GM21447 (cell line): Measurements from ENCODE around the gene SH3TC2.

Source experiments
- ATAC-seq: cut with Tn5 transposase; IDR thresholded peaks from one replicate; pipeline ENCODE4 v1.9.1; 2021; ENCODE audit not compliant: unreplicated experiment

Gene SH3TC2

DNA sequence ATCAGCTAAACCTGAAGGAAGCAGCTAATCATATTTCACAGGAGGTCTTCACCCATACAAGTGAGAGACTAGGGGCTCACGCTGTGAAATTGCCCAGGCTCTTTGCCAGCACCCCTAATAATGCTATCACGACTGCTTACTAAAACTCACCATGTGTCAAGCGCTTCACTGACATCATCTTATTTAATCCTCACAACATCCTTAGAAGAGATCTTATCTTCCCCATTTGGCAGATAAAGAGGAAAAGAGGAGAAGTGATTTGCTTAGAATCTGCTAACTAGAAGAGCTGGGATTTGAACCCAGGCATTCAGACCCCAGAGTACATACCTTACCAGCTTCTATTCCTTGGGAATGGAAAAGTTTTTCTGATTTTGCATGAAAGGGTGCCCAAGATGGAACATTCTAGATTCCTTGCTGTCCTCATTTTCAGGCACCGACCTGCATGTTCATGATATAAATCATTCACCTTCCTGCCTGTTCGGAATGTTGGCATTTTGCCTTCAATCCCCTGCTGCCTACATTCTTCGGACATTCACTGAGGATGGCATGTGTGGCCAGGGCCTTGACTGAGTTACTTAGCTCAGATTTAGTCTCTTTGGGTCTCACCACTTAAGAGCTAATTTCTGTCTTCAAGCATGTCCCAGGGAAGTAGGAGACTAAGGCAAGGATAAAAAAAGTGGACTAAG is 88.1 kb downstream of the SH3TC2 start:
- ATAC-seq = no peak

DNA sequence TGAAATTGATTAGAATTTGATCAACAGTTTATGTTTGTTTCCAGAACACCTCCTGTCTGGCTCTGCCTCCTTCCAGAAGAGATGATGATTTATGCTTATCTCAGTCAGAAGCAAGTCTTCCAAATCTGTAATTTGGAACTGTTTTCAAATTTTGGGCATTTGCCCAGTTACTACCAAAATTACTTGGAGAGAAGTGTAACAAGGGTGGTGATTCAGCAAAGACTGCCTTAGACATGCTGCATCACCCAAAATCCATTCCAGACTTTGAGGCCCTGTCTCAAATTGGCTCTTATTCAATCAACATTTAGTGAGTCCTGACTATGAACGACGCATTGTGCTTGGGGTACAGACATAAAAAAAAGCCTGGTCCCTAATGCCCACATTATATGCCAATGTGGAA is 89.4 kb downstream of the SH3TC2 start:
- ATAC-seq = no peak

DNA sequence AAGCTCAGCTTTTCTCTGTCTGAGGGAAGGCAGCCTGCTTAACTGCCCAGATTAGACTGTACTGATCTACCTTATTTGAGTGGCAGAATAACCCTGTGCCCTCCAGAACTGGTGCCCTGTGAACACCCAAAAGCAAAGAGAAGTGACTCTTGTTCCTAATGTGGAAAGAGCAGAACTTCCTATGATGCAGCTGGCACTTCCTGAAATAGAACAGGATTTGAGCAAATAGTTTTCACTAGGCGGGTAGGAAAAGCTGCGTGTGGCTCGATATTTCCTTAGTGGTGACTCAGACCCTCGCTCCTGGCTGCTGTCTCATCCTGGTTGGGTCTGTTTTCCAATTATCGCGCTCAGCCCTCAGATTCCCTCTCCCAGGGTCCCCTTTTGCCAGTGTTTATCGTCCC is 89.9 kb downstream of the SH3TC2 start:
- no peak for ATAC-seq

DNA sequence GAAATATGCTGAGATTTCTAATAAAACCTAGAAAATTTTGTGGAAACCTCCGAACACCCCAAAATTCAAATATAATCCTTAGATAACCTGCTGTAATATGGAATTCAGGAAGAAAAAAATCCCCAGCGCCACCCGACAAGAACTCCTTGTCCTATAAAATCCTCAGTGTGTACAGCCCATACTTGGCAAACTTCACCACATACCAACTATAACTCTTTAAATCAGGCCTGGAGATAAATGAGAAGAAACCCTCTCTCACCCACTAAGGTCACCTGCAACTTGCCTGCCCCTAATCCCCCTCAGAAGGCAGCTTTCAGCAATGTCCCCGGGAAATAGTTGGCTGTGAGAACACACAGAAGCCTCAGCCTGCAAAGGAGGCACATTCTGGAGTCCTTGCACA is 90.5 kb downstream of the SH3TC2 start:
- ATAC-seq = no peak

DNA sequence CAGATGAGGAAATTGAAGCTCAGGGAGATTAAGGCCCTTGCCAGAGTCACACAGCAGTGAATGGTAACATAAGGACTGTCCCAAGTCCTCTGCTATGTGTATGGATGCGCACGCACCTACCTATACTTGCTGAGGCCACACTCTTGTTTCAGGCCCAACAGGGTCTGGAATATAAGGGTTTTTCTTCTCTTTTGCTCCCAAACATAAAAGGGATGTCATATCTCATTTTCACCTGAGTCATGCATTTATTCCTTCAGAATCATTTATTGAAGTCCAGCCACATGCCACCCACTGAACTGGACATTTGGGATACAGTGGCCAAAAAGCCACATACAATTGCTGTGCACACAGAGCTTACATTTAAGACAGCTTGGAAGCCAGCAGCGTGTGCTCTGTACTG is 92.0 kb downstream of the SH3TC2 start:
- ATAC-seq = no peak

DNA sequence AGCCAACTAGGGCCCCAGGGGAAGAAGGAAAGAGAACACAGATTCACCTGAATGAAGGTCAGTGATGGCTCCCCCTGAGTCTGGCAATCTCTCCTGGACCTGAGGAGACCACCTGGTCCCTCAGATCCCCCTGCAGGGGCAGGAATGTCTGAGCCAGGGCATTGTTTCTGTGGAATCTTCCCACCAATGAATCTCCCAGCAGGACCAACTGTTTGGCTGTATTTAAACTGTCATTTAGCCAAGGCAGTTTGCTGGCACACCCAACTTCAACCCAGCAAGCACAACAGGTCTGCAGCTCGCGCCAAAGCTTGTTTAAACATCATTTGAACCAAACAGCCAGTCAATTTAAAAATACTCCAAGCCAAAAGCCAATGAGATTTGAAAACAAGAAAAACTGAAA is 92.6 kb downstream of the SH3TC2 start:
- no peak for ATAC-seq

DNA sequence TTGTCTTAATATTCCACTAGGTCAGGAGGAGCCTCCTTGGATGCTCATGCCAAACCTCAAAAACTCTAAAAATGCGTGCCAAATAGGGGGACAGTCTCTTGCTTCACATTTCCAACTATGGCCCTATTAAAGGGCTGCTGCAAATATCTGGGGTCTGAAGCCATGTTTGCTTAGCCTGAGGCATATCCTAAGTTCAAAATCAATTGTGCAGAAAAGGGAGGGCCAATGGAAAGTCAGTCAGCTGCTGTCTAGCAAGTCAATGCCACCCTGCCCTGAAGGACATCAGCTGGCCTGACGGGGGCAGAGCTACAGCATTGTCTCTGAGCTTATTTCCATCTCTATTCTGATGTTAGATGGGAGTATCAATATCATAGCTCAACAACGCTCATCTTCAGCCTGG is 93.6 kb downstream of the SH3TC2 start:
- no peak for ATAC-seq

DNA sequence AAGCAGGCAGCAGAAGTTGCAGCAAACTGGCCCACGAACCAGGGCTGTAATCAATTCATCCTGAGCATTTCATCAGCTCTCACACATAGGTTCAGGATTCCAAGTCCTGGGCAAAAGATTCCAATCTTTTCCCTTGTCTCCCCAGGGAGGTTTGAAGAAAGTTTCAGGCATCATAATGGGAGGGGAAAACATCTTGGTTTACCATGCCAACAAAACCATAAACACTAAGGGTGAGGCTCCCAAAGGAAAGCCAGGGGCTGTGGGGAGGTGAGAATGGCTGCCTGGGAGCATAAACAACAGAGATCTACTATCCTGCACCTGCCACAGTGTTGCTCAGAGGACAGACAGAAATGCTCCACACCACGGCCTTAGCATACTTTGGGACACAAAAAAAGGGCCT is 94.6 kb downstream of the SH3TC2 start:
- ATAC-seq = no peak

DNA sequence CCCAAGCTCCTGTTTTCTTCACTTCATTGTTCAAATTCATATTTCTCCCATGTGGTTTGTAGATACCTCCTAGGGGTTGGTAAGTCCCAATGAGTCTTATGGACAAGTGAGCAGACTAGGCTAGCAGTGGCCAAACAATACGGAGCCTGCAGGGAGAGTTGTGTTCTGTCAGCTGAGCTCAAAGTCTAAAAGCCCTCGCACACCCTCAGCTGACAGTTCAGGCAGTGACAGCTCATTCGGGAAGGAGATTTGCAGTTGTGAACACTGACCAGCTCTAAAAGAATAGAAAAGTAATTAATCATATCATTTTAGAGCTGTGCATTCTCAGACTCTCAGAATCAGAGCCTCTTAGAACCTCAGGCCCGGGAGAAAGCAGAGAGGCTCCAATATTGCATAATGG is 95.1 kb downstream of the SH3TC2 start:
- no peak for ATAC-seq

DNA sequence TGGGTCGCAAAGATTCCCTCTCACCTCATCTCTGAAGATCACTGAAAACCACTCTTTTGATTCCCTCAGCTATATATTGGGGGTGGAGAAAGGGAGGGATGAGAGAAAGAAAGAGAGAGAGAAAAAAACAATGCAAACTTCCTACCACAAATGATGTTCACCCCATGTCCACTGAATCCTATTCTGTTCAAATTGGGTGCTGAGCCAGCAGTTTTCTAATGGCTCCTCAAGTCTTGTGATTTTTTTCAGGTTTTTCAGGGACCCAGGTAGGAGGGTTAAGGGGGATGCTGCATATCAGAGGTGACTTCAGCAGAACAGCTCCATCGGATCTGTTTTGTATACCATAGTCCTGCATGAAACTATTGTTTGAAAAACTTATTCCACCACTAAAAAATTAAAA is 95.9 kb downstream of the SH3TC2 start:
- ATAC-seq = no peak

DNA sequence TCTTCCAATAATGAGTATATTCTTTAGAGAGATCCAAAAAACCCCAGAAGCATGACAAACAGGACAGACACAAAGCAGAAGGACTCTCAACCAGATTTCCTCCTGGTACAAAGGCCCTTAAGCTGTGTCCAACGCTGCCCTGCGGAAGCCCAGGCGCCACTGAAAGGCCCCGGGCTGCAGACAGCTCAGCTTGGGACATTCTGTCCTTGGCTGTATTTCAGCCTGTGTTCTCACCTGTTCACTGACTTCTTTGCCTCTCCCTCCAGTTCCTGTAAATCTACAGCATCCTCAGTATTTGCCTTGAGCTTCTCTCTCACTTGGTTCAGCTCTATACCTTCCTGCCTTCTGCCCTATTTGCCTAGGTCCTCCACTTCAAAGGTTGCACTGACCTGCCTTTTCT is 96.5 kb downstream of the SH3TC2 start:
- no peak for ATAC-seq

DNA sequence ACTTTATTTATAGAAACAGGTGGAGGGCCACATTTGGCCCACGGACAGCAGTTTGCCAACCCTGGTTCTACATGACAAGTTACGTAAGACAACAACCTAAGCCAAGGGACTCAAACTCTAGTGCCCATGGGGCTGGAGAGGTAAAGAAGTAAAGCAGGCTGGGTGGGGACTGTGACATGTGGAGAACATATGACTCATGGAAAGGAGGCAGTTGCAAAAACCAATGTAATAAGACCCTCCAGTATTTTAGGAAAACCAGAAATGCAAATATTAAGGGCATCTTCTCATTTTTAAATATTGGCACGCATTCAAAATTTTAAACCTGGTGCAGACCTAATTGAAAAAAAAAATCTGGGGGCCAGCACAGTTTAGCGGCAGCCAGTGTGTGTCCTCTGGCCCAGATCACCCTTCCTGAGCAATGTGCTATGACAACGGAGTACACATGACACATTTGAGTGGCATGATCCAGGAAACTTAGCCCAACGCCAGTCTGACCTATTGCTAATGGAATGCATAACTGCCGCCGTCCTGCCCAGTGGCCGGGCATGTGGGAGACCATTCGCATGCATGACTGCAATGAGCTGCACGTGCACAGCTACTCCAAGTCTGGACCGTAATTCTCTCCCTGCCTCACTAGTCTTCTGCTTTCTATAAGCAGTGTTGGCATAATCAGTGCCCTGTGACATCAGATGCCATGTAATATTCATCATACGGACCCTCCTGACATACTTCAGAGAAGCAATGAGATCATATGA is 97.2 kb downstream of the SH3TC2 start:
- no peak for ATAC-seq

DNA sequence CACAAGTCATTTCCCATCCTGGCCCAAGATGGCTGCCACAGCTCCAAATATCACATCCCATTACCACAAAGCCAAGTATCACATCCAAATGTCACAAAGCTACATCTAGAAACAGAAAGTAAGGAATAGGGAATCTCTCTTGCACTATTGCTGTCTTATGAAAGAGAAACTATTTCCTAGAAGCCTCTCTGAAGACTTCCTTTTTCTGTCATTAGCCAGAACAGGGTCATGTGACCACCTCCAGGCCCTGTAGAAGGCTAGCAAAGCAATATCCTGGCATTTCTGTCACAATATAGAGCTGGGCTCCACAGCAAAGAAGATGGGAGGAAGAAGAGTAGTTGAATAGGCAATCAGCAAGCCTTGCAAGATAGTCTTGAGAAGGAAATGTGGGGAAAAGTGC is 99.2 kb downstream of the SH3TC2 start:
- ATAC-seq = peak; percentile 65

DNA sequence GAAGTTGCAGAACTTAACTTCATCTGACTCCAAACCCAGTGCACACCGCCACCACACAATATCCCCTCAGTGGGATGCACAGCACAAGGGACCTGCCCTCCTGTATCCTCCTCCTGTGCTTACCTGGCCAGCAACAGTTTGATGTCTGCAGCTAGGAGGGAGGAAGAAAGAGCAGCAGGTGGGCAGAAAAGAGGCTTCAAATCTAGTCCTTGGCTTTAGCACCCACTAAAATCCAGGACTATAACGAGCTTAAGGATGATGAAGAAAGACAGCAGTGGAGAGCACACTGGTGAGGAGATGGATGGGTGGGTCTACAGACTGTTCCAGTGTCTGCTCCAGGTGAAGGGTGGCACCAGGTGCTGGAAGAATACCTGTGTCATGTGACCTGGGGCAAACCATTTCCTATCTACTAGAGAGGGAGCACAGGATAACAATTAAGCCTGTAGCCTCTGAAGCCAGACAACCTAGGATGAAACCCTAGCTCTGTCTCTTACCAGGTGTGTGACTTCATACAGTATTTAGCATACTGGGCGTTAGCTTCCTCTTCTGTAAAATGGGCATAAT is 100.0 kb downstream of the SH3TC2 start:
- ATAC-seq = no peak

DNA sequence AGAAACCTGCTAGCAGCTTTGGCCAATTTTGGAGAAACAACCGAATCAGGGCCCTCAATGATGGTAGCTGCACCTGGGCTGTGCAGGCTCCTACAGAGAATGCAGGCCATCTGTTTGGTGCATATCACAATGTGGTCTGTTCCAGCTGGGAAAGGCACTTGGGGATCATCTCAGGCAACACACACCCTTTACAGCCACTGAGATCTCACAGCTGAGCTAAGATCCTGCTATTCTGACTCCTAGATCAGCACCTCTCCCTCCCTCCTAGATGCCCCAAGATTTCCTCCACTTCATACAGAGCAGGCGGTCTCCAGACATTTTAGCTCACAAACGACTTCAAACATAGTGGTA is 100.7 kb downstream of the SH3TC2 start:
- ATAC-seq = no peak

DNA sequence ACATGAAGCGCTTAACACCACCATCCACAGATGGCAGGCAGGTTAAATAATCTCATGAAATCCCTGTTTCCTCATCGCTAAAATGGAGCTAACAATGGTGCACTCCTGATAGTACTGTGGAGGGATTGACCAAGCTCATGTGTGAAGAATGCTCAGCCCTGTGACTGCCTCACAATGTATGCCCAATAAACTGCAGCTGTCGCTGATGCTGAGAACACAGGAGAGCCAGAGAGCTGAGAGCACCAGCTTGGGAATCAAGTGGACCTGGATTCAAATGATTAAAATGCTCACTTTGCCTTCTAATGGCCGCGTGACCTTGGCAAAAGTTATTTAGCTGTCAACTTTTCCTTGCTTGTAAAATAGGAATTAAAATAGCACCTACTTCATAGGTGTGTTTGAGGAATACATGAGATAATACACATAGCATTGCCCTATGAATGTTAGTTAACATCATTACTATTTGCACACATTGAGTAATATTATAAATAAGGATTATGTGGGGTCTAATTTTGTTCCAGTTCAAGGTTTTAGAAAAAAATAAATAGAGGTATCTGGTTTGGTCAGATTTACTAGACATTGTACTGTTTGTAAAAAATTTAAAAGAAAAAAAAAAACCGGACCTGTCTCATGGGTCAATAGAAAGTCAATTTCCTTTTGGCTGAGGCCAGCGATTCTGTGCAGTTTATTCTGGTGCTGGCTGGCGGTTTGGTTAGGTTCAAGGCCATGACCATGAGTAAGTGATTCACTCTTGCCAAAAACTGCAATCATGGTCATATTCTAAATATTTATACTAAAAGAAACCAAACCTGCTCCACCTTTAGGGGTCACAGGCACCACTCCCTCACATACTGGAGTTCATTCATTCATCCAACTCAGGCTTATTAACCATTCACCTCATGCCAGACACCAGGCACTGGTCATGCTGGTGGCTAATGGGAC is 101.3 kb downstream of the SH3TC2 start:
- no peak for ATAC-seq

DNA sequence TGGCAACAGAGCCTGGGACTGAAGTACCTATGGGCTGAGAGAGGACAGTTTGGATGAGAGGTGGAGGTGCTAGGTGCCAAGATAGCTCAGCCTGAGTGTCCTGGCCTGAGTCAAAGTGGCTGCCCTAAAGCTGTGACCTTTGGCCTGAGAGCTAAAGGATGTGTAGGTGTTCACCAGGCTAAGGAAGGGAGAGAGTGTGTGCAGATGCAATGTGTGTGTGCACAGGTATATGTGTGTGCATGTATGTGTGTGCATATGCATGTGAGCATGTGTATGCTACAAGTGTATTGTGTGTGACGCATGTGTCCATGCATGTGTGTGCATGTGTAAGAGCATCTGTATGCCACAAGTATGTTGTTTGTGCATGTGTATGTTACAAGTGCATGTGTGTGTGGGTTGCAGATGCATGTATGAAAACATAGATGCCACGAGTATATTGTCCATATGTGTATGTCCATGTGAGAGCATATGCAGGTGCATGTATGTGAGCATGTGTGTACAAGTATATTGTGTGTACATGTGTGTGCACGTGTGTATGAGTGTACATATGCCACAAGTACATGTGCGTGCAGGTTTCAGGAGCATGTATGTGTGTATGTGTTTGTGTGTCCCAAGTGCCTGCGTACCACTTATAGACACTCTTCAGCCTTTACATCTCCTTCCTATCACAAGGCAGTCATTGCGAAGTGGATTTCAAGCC is 102.6 kb downstream of the SH3TC2 start:
- ATAC-seq = no peak

DNA sequence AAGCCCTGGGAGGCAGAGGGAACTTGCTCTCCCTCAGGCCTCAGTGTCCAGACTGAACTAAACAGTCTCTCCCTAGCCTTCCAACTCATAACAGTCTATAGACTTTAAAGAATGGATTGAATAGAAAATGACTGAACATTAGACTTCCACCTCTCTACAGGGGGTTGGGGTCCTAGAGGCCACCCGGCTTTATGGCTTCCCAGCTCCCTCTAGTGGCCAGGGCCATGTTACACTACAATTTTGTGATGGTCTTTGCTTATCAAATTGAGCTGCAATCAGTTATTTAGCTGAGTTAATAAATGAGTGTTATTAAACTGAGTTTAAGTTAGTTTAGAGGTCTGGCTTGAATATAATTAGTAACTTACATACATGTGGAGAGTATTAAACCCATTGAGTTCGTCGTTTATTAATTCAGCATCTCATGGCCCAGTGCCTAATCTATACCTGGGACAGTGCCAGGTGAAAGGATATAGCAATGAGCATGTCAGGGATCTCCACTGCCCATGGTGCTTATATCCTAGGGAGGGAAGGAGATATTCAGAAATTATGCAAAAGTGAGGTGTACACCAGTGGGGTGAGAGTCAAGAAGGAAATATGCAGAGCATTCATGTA is 105.2 kb downstream of the SH3TC2 start:
- no peak for ATAC-seq

DNA sequence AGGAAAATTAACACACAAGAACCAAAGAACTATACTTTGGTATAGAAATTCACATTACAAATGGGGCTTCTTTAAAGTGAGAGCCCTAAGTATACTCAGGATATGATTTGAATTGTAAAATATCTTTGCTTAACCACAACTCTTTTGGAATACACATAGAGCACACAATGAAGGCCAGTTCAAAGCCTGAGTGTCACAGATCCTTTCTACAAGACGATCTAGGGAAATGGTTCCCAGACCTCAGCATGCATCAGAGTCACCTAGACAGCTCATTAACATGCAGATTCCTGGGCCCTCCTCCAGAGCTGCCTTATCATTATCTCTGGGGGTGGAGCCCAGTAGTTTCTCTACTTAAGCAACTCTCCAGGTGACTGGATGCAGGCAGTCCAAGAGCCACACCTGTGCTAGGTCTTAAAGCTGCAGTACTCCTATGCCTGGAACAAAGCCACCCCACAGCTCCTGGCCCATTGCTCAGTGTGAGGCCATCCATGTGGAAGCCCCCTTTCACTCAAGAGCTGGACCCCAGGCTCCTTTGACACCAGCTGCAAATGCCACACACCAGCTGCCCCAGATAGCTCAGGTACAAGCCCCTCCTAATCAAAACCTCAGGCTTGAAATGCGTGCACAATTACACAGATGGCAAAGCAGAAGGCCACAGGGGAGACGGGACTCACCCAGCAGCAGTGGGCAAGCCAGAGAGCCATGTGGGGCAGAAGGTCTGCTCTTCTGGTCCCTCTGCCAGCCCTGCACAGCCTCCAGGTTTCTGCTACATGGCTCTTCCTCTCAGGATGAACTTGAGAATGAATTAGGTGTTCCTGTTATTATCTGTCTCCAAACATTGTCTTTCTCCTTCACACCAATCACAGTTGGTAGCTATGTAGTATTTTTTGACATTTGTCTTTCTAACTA is 106.1 kb downstream of the SH3TC2 start:
- no peak for ATAC-seq
